GM12878 (cell line): ENCODE data around the gene ANKFY1. TPM values are rescaled to one million over a fixed set of nuclear protein-coding genes. Genes with fewer than 3 reads are reported as not detected.

ENCODE experiments used
- ATAC-seq: fragments of 200-7000 bp; cut with Tn5 transposase; 3 replicates; pipeline ENCODE4 v1.9.1; 2020; ENCODE audit warnings: mild to moderate bottlenecking, moderate library complexity
- BruUV-seq: library from RNA; stranded (reverse); fragments of 400-500 nt; replicated peaks from 2 replicates; lab custom pipeline; 2021; lab: Mats Ljungman, UMichigan
- CTCF ChIA-PET: fragments of 300-600 bp; sonication (Branson Sonifier 250); formaldehyde crosslinking; extraction: SDS; loops from one replicate; lab custom pipeline; 2021; ENCODE audit warnings: inconsistent platforms; lab: Yijun Ruan, JAX
- POLR2A ChIA-PET: fragments of 350-600 bp; formaldehyde crosslinking; extraction: SDS; loops from one replicate; lab custom pipeline; 2021; ENCODE audit warnings: inconsistent platforms; lab: Charles Lee
- RAD21 ChIA-PET: fragments of 300-600 bp; sonication (Branson Sonifier 250); formaldehyde crosslinking; loops from one replicate; lab custom pipeline; 2023; ENCODE audit warnings: antibody characterized with exemption; ENCODE audit not compliant: unreplicated experiment; lab: Charles Lee
- SMC1A ChIA-PET: fragments of 300-600 bp; sonication (Branson Sonifier 250); formaldehyde crosslinking; loops from one replicate; lab custom pipeline; 2023; ENCODE audit not compliant: unreplicated experiment, uncharacterized antibody; lab: Charles Lee
- DNase-seq: peaks from one replicate; pipeline ENCODE4 v3.0.0-alpha.2; 2011; ENCODE audit warnings: low read depth, low spot score
- FAIRE-seq: peaks from 3 replicates; lab custom pipeline; 2011; peaks lifted over from hg19 to GRCh38; lab: Jason Lieb, UNC
- H2AFZ ChIP-seq: 2 replicates; pipeline ENCODE4 v1.6.0; 2011; ENCODE audit warnings: low read depth, low read length, control low read depth; ENCODE audit not compliant: control insufficient read depth
- H3K27ac ChIP-seq: 2 replicates; pipeline ENCODE4 v1.5.1; 2011; ENCODE audit warnings: control low read depth; ENCODE audit not compliant: control insufficient read depth, insufficient read depth
- H3K27me3 ChIP-seq, 2 experiments: replicated peaks in 1 of 2; 2 replicates each; pipeline versions ENCODE4 v1.6.0 to v1.6.1; 2011; ENCODE audit warnings: low read length in 1 of 2; ENCODE audit not compliant: control insufficient read depth in 2 of 2, insufficient read depth in 2 of 2
- H3K36me3 ChIP-seq, 2 experiments: 2 replicates each; pipeline ENCODE4 v1.5.1; 2011; ENCODE audit warnings: low read length in 1 of 2; ENCODE audit not compliant: control insufficient read depth in 2 of 2, insufficient read depth in 2 of 2
- H3K4me1 ChIP-seq: 2 replicates; pipeline ENCODE4 v1.6.1; 2011; ENCODE audit warnings: mild to moderate bottlenecking, low read length, moderate library complexity, mixed read lengths; ENCODE audit not compliant: control insufficient read depth, insufficient read depth
- H3K4me2 ChIP-seq: 2 replicates; pipeline ENCODE4 v1.6.0; 2011; ENCODE audit warnings: control low read depth; ENCODE audit not compliant: control insufficient read depth, insufficient read depth
- H3K4me3 ChIP-seq: fragments of 200-600 bp; sonication (generic); 2 replicates; pipeline ENCODE4 v1.5.1; 2016
- H3K79me2 ChIP-seq: 2 replicates; pipeline ENCODE4 v1.6.0; 2011; ENCODE audit warnings: low read length; ENCODE audit not compliant: control insufficient read depth, insufficient read depth
- H3K9ac ChIP-seq: 2 replicates; pipeline ENCODE4 v1.8.0; 2011; ENCODE audit warnings: low read length, control low read depth, mixed read lengths; ENCODE audit not compliant: control insufficient read depth, insufficient read depth
- H3K9me3 ChIP-seq: replicated peaks from 3 replicates; pipeline ENCODE4 v1.5.1; 2011; ENCODE audit warnings: mild to moderate bottlenecking, low read length; ENCODE audit not compliant: control insufficient read depth, insufficient read depth
- H4K20me1 ChIP-seq: 2 replicates; pipeline ENCODE4 v1.6.0; 2011; ENCODE audit not compliant: control insufficient read depth, insufficient read depth
- CHD4 ChIP-seq: fragments of 200-600 bp; sonication (generic); IDR thresholded peaks from 2 replicates; pipeline ENCODE4 v1.6.1; 2016; ENCODE audit warnings: mild to moderate bottlenecking
- EZH2 ChIP-seq: IDR thresholded peaks from 2 replicates; pipeline ENCODE4 v1.6.1; 2012; ENCODE audit warnings: low read depth, mild to moderate bottlenecking, control low read depth, inconsistent platforms, low read length, borderline replicate concordance; ENCODE audit not compliant: control insufficient read depth
- MYC ChIP-seq: IDR thresholded peaks from 2 replicates; pipeline ENCODE4 v1.6.1; 2011; ENCODE audit warnings: mild to moderate bottlenecking, low read length, moderate library complexity, inconsistent platforms; ENCODE audit not compliant: insufficient read depth, insufficient replicate concordance, insufficient read length, severe bottlenecking
- PAX8 ChIP-seq: fragments of 450-650 bp; IDR thresholded peaks from 2 replicates; pipeline ENCODE4 v1.6.1; 2017; ENCODE audit warnings: mild to moderate bottlenecking, moderate library complexity
- SMAD5 ChIP-seq: IDR thresholded peaks from 2 replicates; pipeline ENCODE4 v1.6.1; 2016; ENCODE audit warnings: antibody characterized with exemption, low read depth
- ZZZ3 ChIP-seq: IDR thresholded peaks from 2 replicates; pipeline ENCODE4 v1.6.1; 2011; ENCODE audit warnings: low read depth; ENCODE audit not compliant: control insufficient read depth, insufficient read length
- WGBS: methylation state at CpG from one replicate; pipeline ENCODE4 v1.1.6; 2016; ENCODE audit warnings: low lambda C conversion rate; ENCODE audit not compliant: insufficient replicate concordance, insufficient coverage; ENCODE audit errors: missing lambda C conversion rate; 5-methylcytosine and 5-hydroxymethylcytosine counted together
- in situ Hi-C: fragments of 300-500 bp; cut with MboI; formaldehyde crosslinking; loops from 9 replicates; pipeline ENCODE4 v1.14.3; 2018; ENCODE audit warnings: mixed read lengths
- intact Hi-C: fragments of 100-400 bp; cut with micrococcal nuclease; formaldehyde crosslinking; loops from one replicate; pipeline ENCODE4 v1.14.2; 2022; ENCODE audit not compliant: unreplicated experiment
- polyA plus RNA-seq, 11 experiments: library from polyadenylated mRNA; depleted of rRNA in 4 of 11; unstranded in 6 of 11; stranded (reverse) in 5 of 11; fragments of >200 nt; fragmentation: Nextera tagmentation in 4 of 11; fragmentation: Illumina TruSeq in 1 of 11; extraction: Ambion mirVana in 4 of 11; extraction: Trizol in 1 of 11; gene quantifications; 1 replicate in 1 of 11; 2 replicates in 10 of 11; pipeline versions ENCODE4 v1.2.1 to v1.2.3, GENCODE V29; 2011 to 2016; ENCODE audit warnings: inconsistent platforms in 2 of 11, missing spikeins in 2 of 11, low read depth in 1 of 11
- total RNA-seq, 4 experiments: library from RNA; depleted of rRNA in 3 of 4; stranded (reverse); fragments of >200 nt in 3 of 4; fragmentation: Illumina TruSeq in 1 of 4; extraction: Trizol in 1 of 4; gene quantifications; 2 replicates each; pipeline versions ENCODE4 v1.2.1 to v1.2.3, GENCODE V29; 2013 to 2021
- TF ChIP-seq, protein P1 (sequence below): fragments of 150-350 bp; IDR thresholded peaks from 2 replicates; pipeline ENCODE4 v1.6.1; 2016; ENCODE audit warnings: low read depth, low read length

ANKFY1 gene
- total and polyA plus RNA-seq, 10 of the 15 experiments (the other 5 are each of a cell fraction or from before 2014, with no cell fraction given) = 3.0 to 27.7 (median 16.4) TPM

- BruUV-seq = no TSS peak
- 69% methylated on average over 8 of the region's 8 CpGs for WGBS
- ATAC-seq = no peak
- no peak overlapping the region for H3K4me2 ChIP-seq
- peaks cover 2% of the 10 kb centered on the region; the same call in 1 of the 2 replicates for H3K4me1 ChIP-seq
- H4K20me1 ChIP-seq = no peaks in the 10 kb centered on the region
- H3K79me2 ChIP-seq = no peaks in the 10 kb centered on the region
- SMC1A ChIA-PET = no interaction called here
- intact Hi-C loops (no loop called here), in situ Hi-C loops (no loop called here)
- no peak for FAIRE-seq
- RAD21 ChIA-PET = no interaction called here
- peaks cover 28 to 56% of the 10 kb centered on the region in 2 experiments for H3K36me3 ChIP-seq
- no peak for DNase-seq
- TF ChIP-seq CHD4 = no peak
- no peak for TF ChIP-seq PAX8
- TF ChIP-seq SMAD5 = no peak
- TF ChIP-seq, protein P1, sequence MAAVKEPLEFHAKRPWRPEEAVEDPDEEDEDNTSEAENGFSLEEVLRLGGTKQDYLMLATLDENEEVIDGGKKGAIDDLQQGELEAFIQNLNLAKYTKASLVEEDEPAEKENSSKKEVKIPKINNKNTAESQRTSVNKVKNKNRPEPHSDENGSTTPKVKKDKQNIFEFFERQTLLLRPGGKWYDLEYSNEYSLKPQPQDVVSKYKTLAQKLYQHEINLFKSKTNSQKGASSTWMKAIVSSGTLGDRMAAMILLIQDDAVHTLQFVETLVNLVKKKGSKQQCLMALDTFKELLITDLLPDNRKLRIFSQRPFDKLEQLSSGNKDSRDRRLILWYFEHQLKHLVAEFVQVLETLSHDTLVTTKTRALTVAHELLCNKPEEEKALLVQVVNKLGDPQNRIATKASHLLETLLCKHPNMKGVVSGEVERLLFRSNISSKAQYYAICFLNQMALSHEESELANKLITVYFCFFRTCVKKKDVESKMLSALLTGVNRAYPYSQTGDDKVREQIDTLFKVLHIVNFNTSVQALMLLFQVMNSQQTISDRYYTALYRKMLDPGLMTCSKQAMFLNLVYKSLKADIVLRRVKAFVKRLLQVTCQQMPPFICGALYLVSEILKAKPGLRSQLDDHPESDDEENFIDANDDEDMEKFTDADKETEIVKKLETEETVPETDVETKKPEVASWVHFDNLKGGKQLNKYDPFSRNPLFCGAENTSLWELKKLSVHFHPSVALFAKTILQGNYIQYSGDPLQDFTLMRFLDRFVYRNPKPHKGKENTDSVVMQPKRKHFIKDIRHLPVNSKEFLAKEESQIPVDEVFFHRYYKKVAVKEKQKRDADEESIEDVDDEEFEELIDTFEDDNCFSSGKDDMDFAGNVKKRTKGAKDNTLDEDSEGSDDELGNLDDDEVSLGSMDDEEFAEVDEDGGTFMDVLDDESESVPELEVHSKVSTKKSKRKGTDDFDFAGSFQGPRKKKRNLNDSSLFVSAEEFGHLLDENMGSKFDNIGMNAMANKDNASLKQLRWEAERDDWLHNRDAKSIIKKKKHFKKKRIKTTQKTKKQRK = no peak
- no peak for TF ChIP-seq ZZZ3
- TF ChIP-seq EZH2 = no peak
- TF ChIP-seq MYC = no peak
- TF ChIP-seq, all 136 proteins: peak for 0
- no peak overlapping the region for H3K27ac ChIP-seq
- no peak overlapping the region for H3K9ac ChIP-seq
- no peak overlapping the region for H3K4me3 ChIP-seq
- H2AFZ ChIP-seq = no peak overlapping the region
- no peaks in the 10 kb centered on the region for H3K9me3 ChIP-seq
- CTCF ChIA-PET = no interaction called here
- POLR2A ChIA-PET = no interaction called here
- H3K27me3 ChIP-seq = no peaks in the 10 kb centered on the region
Measured at GRCh38 chr17:4182043-4182442, 81.7 kb downstream of the ANKFY1 start.
